Measurements from ENCODE around the gene KAZN.

DNA sequence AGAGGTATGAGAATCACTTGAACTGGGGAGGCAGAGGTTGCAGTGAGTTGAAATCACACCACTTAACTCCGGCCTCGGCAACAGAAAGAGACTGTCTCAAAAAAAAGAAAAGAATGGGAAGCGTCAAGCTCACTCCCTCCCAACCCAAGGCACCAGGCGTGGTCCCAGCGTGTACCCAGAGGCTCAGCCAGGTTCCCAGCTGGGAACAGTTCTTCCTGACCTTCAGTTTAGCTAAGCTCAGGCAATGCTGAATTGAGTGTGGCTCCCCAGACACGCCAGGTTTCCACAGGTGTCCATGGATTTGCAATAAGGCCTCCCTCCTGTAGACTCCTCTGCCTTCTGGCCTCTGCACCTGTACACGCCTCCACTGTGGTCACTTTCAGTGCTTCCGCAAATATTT is 414.3 kb downstream of the KAZN start:
- TF ChIP-seq CEBPB (IDR thresholded peaks at IDR 0.05) (no peak), CBX8 (IDR thresholded peaks at IDR 0.05) (no peak), ZFP36 (IDR thresholded peaks at IDR 0.05; ENCODE audit: borderline replicate concordance, partially characterized antibody) (no peak), NR3C1 (IDR thresholded peaks at IDR 0.05) (no peak)
- TF ChIP-seq, protein P1, sequence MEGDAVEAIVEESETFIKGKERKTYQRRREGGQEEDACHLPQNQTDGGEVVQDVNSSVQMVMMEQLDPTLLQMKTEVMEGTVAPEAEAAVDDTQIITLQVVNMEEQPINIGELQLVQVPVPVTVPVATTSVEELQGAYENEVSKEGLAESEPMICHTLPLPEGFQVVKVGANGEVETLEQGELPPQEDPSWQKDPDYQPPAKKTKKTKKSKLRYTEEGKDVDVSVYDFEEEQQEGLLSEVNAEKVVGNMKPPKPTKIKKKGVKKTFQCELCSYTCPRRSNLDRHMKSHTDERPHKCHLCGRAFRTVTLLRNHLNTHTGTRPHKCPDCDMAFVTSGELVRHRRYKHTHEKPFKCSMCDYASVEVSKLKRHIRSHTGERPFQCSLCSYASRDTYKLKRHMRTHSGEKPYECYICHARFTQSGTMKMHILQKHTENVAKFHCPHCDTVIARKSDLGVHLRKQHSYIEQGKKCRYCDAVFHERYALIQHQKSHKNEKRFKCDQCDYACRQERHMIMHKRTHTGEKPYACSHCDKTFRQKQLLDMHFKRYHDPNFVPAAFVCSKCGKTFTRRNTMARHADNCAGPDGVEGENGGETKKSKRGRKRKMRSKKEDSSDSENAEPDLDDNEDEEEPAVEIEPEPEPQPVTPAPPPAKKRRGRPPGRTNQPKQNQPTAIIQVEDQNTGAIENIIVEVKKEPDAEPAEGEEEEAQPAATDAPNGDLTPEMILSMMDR (IDR thresholded peaks at IDR 0.05) = no peak

Measured in A549 (cell line).